MM.1S (cell line): ENCODE data around the gene MDFI.

Source experiments
- DNase-seq: peaks from one replicate; pipeline ENCODE4 v3.0.0-alpha.2; 2015
- H2AFZ ChIP-seq: fragments of 300-600 bp; sonication (generic); 2 replicates; pipeline ENCODE4 v1.6.0; 2016; ENCODE audit warnings: antibody characterized with exemption, low read length
- H3F3A ChIP-seq: fragments of 300-600 bp; sonication (generic); 2 replicates; pipeline ENCODE4 v1.6.1; 2016; ENCODE audit warnings: mild to moderate bottlenecking, antibody characterized with exemption, low read length, moderate library complexity, mixed read lengths; ENCODE audit not compliant: insufficient read depth
- H3K27ac ChIP-seq: fragments of 300-600 bp; sonication (generic); 2 replicates; pipeline ENCODE4 v1.5.1; 2016; ENCODE audit warnings: mild to moderate bottlenecking, low read length
- H3K27me3 ChIP-seq: fragments of 300-600 bp; sonication (generic); replicated peaks from 2 replicates; pipeline ENCODE4 v1.6.0; 2016; ENCODE audit warnings: low read length; ENCODE audit not compliant: insufficient read depth
- H3K36me3 ChIP-seq: fragments of 300-600 bp; sonication (generic); replicated peaks from 2 replicates; pipeline ENCODE4 v1.6.1; 2016; ENCODE audit warnings: mild to moderate bottlenecking, low read length, mixed read lengths; ENCODE audit not compliant: insufficient read depth
- H3K4me1 ChIP-seq: fragments of 300-600 bp; sonication (generic); 2 replicates; pipeline ENCODE4 v1.6.1; 2016; ENCODE audit warnings: low read length, mixed read lengths
- H3K4me2 ChIP-seq: fragments of 300-600 bp; sonication (generic); 2 replicates; pipeline ENCODE4 v1.6.0; 2016; ENCODE audit warnings: low read depth, low read length
- H3K4me3 ChIP-seq: fragments of 300-600 bp; sonication (generic); 2 replicates; pipeline ENCODE4 v1.5.1; 2016; ENCODE audit warnings: low read length, mixed read lengths
- H3K79me2 ChIP-seq: fragments of 300-600 bp; sonication (generic); 2 replicates; pipeline ENCODE4 v1.6.1; 2016; ENCODE audit warnings: mixed run types, low read length, mixed read lengths
- H3K9ac ChIP-seq: fragments of 300-600 bp; sonication (generic); 2 replicates; pipeline ENCODE4 v1.6.1; 2016; ENCODE audit warnings: low read length, mixed read lengths
- H3K9me2 ChIP-seq: fragments of 300-600 bp; sonication (generic); replicated peaks from 2 replicates; pipeline ENCODE4 v1.6.1; 2016; ENCODE audit warnings: mild to moderate bottlenecking, low read length, mixed read lengths; ENCODE audit not compliant: insufficient read depth
- H3K9me3 ChIP-seq: fragments of 300-600 bp; sonication (generic); replicated peaks from 2 replicates; pipeline ENCODE4 v1.6.1; 2016; ENCODE audit warnings: mild to moderate bottlenecking, low read length, mixed read lengths; ENCODE audit not compliant: insufficient read depth
- H4K20me1 ChIP-seq: fragments of 300-600 bp; sonication (generic); 2 replicates; pipeline ENCODE4 v1.6.1; 2016; ENCODE audit warnings: mild to moderate bottlenecking, low read length, moderate library complexity, mixed read lengths; ENCODE audit not compliant: insufficient read depth
- EZH2 ChIP-seq: fragments of 300-600 bp; sonication (generic); optimal IDR thresholded peaks from 2 replicates; pipeline ENCODE3; 2017; ENCODE audit warnings: low read depth, mild to moderate bottlenecking, antibody characterized with exemption, low read length, mixed read lengths
- EZH2phosphoT487 ChIP-seq: fragments of 300-600 bp; sonication (generic); IDR thresholded peaks from 2 replicates; pipeline ENCODE4 v1.6.1; 2018; ENCODE audit warnings: antibody characterized with exemption, low read length
- TF ChIP-seq, protein P1 (sequence below): fragments of 300-600 bp; sonication (generic); IDR thresholded peaks from 2 replicates; pipeline ENCODE4 v1.5.1; 2016; ENCODE audit warnings: antibody characterized with exemption, low read length, mixed read lengths

The MDFI gene

GRCh38 chr6:41652866-41653652 lies 14.8 kb downstream of the MDFI start:
- Histone ChIP-seq H3F3A (no peaks in the 10 kb centered on the region), H3K36me3 (no peaks in the 10 kb centered on the region), H3K9me2 (no peaks in the 10 kb centered on the region), H3K79me2 (no peaks in the 10 kb centered on the region), H3K9ac (no peak overlapping the region), H3K4me1 (no peaks in the 10 kb centered on the region), H3K4me2 (no peak overlapping the region), H3K9me3 (no peaks in the 10 kb centered on the region), H3K27ac (no peak overlapping the region), H3K4me3 (no peak overlapping the region), H2AFZ (no peak overlapping the region), H4K20me1 (no peaks in the 10 kb centered on the region), H3K27me3 (peaks cover 90% of the 10 kb centered on the region)
- TF ChIP-seq EZH2phosphoT487 (no peak), EZH2 (peak; percentile 66)
- TF ChIP-seq, protein P1, sequence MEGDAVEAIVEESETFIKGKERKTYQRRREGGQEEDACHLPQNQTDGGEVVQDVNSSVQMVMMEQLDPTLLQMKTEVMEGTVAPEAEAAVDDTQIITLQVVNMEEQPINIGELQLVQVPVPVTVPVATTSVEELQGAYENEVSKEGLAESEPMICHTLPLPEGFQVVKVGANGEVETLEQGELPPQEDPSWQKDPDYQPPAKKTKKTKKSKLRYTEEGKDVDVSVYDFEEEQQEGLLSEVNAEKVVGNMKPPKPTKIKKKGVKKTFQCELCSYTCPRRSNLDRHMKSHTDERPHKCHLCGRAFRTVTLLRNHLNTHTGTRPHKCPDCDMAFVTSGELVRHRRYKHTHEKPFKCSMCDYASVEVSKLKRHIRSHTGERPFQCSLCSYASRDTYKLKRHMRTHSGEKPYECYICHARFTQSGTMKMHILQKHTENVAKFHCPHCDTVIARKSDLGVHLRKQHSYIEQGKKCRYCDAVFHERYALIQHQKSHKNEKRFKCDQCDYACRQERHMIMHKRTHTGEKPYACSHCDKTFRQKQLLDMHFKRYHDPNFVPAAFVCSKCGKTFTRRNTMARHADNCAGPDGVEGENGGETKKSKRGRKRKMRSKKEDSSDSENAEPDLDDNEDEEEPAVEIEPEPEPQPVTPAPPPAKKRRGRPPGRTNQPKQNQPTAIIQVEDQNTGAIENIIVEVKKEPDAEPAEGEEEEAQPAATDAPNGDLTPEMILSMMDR, result no peak
- DNase-seq, result no peak

DNA sequence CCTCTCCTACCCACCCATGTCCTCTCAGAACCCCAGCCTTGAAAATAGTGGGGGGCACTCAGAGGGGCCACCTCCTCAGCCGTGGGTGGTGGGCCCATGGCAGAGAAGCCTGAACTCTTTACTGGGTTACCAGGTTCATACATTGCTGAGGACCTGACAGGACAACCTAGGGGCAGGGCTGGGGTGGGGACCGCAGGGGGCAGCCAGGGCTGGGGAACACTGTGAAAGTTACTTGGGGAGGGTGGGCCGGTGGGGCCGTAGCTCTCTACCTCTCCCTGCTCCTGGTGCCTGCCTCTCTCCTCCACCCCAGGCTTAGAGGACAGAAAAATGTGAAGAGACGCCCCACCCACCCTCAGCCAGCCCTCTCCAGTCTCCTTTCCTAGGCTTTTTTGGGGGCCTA lies 15.4 kb downstream of the MDFI start:
- no peak overlapping the region for H3K27ac ChIP-seq
- no peaks in the 10 kb centered on the region for H3K9me3 ChIP-seq
- H4K20me1 ChIP-seq, result no peaks in the 10 kb centered on the region
- no peak overlapping the region for H3K9ac ChIP-seq
- no peaks in the 10 kb centered on the region for H3K79me2 ChIP-seq
- no peak overlapping the region for H2AFZ ChIP-seq
- H3K36me3 ChIP-seq, result no peaks in the 10 kb centered on the region
- DNase-seq, result no peak
- H3K27me3 ChIP-seq, result peaks cover 91% of the 10 kb centered on the region
- no peak overlapping the region for H3K4me3 ChIP-seq
- H3K9me2 ChIP-seq, result no peaks in the 10 kb centered on the region
- H3K4me2 ChIP-seq, result no peak overlapping the region
- H3K4me1 ChIP-seq, result no peaks in the 10 kb centered on the region
- no peaks in the 10 kb centered on the region for H3F3A ChIP-seq
- TF ChIP-seq EZH2phosphoT487, result no peak
- TF ChIP-seq EZH2, result no peak

GRCh38 chr6:41654151-41654697 lies 16.0 kb downstream of the MDFI start:
- DNase-seq, result no peak
- TF ChIP-seq EZH2, result no peak
- no peak overlapping the region for H3K27ac ChIP-seq
- no peaks in the 10 kb centered on the region for H3K9me3 ChIP-seq
- no peak overlapping the region for H3K4me2 ChIP-seq
- no peaks in the 10 kb centered on the region for H3K36me3 ChIP-seq
- no peaks in the 10 kb centered on the region for H3K4me1 ChIP-seq
- H3K9ac ChIP-seq, result no peak overlapping the region
- no peaks in the 10 kb centered on the region for H3K9me2 ChIP-seq
- H3F3A ChIP-seq, result no peaks in the 10 kb centered on the region
- H2AFZ ChIP-seq, result no peak overlapping the region
- H3K27me3 ChIP-seq, result peaks cover 92% of the 10 kb centered on the region
- H3K79me2 ChIP-seq, result no peaks in the 10 kb centered on the region
- no peak overlapping the region for H3K4me3 ChIP-seq
- H4K20me1 ChIP-seq, result no peaks in the 10 kb centered on the region

DNA sequence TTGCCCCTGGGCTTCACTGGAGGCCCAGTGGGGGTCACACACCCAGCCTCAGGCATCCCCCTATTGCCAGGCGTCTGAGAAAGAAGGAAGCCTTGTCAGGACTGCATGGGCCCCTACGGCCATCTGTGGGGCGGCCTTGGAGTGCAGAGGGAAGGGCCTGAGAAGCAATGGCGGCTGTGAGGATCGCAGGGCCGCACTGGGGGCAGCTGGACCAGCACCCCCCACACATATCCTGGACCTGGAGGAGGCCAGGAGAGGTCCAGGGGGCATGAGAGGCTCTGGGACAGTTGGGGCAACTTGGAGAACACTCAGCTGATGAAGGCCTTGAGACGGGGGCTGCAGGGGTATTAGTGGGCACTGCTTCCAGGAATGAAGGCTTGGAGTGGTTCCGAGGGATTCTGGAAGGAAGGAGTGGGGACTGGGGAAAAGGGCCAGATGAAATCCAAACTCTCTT lies 16.5 kb downstream of the MDFI start:
- Histone ChIP-seq H4K20me1 (no peaks in the 10 kb centered on the region), H3F3A (no peaks in the 10 kb centered on the region), H3K4me1 (no peaks in the 10 kb centered on the region), H3K9ac (no peak overlapping the region), H3K9me2 (no peaks in the 10 kb centered on the region), H3K4me3 (no peak overlapping the region), H3K27ac (no peak overlapping the region), H3K4me2 (no peak overlapping the region), H3K27me3 (peaks cover 90% of the 10 kb centered on the region), H3K36me3 (no peaks in the 10 kb centered on the region), H2AFZ (no peak overlapping the region), H3K79me2 (no peaks in the 10 kb centered on the region), H3K9me3 (no peaks in the 10 kb centered on the region)
- TF ChIP-seq, protein P1, result no peak
- TF ChIP-seq EZH2 (no peak), EZH2phosphoT487 (no peak)
- DNase-seq, result no peak
